Suprapubic skin (tissue), 4 donors: ENCODE results near the gene KCNJ6.

ENCODE experiments used
- CTCF ChIP-seq, 2 donors: fragments of 200-600 bp in 1 of 2; fragments of 450-650 bp in 1 of 2; sonication (generic) in 1 of 2; IDR thresholded peaks; one replicate each; pipeline ENCODE4 v1.5.1; 2016 to 2019; ENCODE audit warnings: antibody characterized with exemption in 2 of 2, mild to moderate bottlenecking in 1 of 2, moderate library complexity in 1 of 2
- POLR2A ChIP-seq, 2 donors: fragments of 450-650 bp; IDR thresholded peaks; one replicate each; pipeline ENCODE4 v1.6.1; 2017; ENCODE audit warnings: antibody characterized with exemption in 2 of 2, mild to moderate bottlenecking in 2 of 2, moderate library complexity in 2 of 2
- POLR2AphosphoS5 ChIP-seq, 3 donors: sonication (generic); formaldehyde crosslinking; IDR thresholded peaks; one replicate each; pipeline ENCODE4 v1.6.1; 2017; ENCODE audit warnings: antibody characterized with exemption in 3 of 3

GRCh38 chr21:37686991-37687810 lies 229.1 kb downstream of the KCNJ6 start:
- no peak for TF ChIP-seq CTCF (IDR thresholded peaks at IDR 0.05)
- no peak for TF ChIP-seq POLR2AphosphoS5 (IDR thresholded peaks at IDR 0.05)
- no peak for TF ChIP-seq POLR2A (IDR thresholded peaks at IDR 0.05)
